Naive B cell (primary cell): ENCODE data around the gene PPP2R5C. TPM values are rescaled to one million over a fixed set of nuclear protein-coding genes. Genes with fewer than 3 reads are reported as not detected.
"Not testable (repeated sequence)": the region's sequence is repeated elsewhere in the genome, so short reads cannot be mapped to it uniquely, and the experiment has no call there.

ENCODE experiments used
- ATAC-seq, 2 donors: fragments of 150-1000 bp; cut with Tn5 transposase; 2 replicates each; pipeline ENCODE4 v1.10.0; 2021; ENCODE audit warnings: low read depth in 2 of 2, mild to moderate bottlenecking in 2 of 2, moderate library complexity in 2 of 2
- DNase-seq: peaks from one replicate; pipeline ENCODE4 v3.0.0; 2022
- H3K27ac Mint-ChIP-seq, 6 donors: one replicate each; pipeline ENCODE4 v1.8.0; 2020 to 2022; ENCODE audit warnings: mild to moderate bottlenecking in 6 of 6, mixed read lengths in 6 of 6, moderate library complexity in 5 of 6, inconsistent platforms in 2 of 6
- H3K27me3 Mint-ChIP-seq, 3 donors: one replicate each; pipeline ENCODE4 v1.8.0; 2021 to 2022; ENCODE audit warnings: mixed read lengths in 3 of 3, mild to moderate bottlenecking in 1 of 3
- H3K36me3 Mint-ChIP-seq, 2 donors: one replicate each; pipeline ENCODE4 v1.8.0; 2020 to 2022; ENCODE audit warnings: mixed read lengths in 2 of 2, inconsistent platforms in 1 of 2, mild to moderate bottlenecking in 1 of 2
- H3K4me1 Mint-ChIP-seq, 3 donors: one replicate each; pipeline ENCODE4 v1.8.0; 2020 to 2022; ENCODE audit warnings: mixed read lengths in 3 of 3, inconsistent platforms in 1 of 3, mild to moderate bottlenecking in 1 of 3, moderate library complexity in 1 of 3
- H3K4me3 Mint-ChIP-seq, 8 donors: one replicate each; pipeline ENCODE4 v1.8.0; 2020 to 2022; ENCODE audit warnings: mild to moderate bottlenecking in 8 of 8, mixed read lengths in 8 of 8, moderate library complexity in 8 of 8, inconsistent platforms in 2 of 8
- H3K9me3 Mint-ChIP-seq, 7 donors: one replicate each; pipeline ENCODE4 v1.8.0; 2020 to 2022; ENCODE audit warnings: mixed read lengths in 7 of 7, mild to moderate bottlenecking in 5 of 7, inconsistent platforms in 2 of 7, moderate library complexity in 1 of 7
- polyA plus RNA-seq, 6 donors: library from polyadenylated mRNA; unstranded; fragments of 300-500 nt; fragmentation: Illumina TruSeq; gene quantifications; one replicate each; pipeline ENCODE4 v1.2.3, GENCODE V29; 2021; ENCODE audit warnings: low read depth in 6 of 6

Gene PPP2R5C
- polyA plus RNA-seq, 6 donors from 2014 or later, result 64.5 to 117 (median 92.9) TPM

DNA sequence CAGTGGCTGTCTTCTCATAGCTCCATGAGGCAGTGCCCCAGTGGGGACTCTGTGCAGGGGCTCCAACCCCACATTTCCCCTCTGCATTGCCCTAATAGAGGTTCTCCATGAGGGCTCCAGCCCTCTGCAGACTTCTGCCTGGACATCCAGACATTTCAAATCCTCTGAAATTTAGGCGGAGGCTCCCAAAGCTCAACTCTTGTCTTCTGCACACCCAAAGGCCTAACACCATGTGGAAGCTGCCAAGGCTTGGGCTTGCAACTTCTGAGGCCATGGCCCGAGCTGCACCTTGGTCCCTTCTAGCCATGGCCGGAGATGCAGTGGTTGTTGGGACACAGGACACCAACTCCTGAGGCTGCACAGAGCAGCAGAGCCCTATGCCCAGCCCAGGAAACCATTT, 20.5 kb upstream of the PPP2R5C start:
- no peak for ATAC-seq
- no peak overlapping the region for H3K27ac Mint-ChIP-seq
- H3K9me3 Mint-ChIP-seq, result peaks cover 8 to 42% (median 35%) of the 10 kb centered on the region in 7 donors
- H3K36me3 Mint-ChIP-seq, result peaks cover 21 to 33% of the 10 kb centered on the region in 2 donors
- H3K4me3 Mint-ChIP-seq, result no peak overlapping the region
- no peak for DNase-seq
- peaks cover 24 to 62% (median 26%) of the 10 kb centered on the region in 3 donors for H3K27me3 Mint-ChIP-seq
- H3K4me1 Mint-ChIP-seq, result no peaks in the 10 kb centered on the region

DNA sequence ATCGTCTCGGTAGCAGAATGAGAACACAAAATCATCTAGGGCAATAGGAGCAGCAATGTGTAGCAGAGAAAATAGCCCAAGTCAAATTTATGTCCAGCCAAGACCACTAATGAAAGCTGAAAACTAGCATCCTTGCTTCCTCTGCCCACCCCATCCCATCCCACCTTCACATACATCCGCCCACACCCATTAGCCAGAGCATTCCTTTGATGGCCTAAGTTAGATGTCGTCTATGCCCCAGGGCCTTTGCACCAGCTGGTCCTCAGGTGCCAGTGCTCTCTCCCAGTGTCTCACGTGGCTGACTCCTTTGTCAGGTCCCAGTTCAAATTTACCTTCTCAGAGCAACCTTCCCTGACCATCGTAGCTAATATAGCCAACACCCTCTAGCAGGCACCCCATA, 17.8 kb upstream of the PPP2R5C start:
- ATAC-seq (no peak), DNase-seq (no peak)
- H3K9me3 Mint-ChIP-seq, result peaks cover 8 to 42% (median 35%) of the 10 kb centered on the region in 7 donors
- H3K27ac Mint-ChIP-seq, result peak overlapping the region in 1 of 6 donors; percentile 22
- no peak overlapping the region for H3K4me3 Mint-ChIP-seq
- H3K27me3 Mint-ChIP-seq, result peaks cover 25 to 65% (median 33%) of the 10 kb centered on the region in 3 donors
- no peaks in the 10 kb centered on the region for H3K4me1 Mint-ChIP-seq
- peaks cover 21 to 33% of the 10 kb centered on the region in 2 donors for H3K36me3 Mint-ChIP-seq

DNA sequence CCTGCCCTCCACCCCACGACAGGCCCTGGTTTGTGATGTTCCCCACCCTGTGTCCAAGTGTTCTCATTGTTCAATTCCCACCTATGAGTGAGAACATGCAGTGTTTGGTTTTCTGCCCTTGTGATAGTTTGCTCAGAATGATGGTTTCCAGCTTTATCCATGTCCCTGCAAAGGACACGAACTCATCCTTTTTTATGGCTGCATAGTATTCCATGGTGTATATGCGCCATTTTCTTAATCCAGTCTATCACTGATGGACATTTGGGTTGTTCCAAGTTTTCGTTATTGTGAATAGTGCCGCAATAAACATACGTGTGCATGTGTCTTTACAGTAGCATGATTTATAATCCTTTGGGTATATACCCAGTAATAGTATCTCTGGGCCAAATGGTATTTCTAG, 17.1 kb upstream of the PPP2R5C start:
- DNase-seq, H3K27ac Mint-ChIP-seq, H3K4me1 Mint-ChIP-seq, ATAC-seq: not testable (repeated sequence)
- peaks cover 19 to 28% of the 10 kb centered on the region in 2 donors for H3K36me3 Mint-ChIP-seq
- H3K4me3 Mint-ChIP-seq, result peak overlapping the region in 1 of 8 donors; percentile 30
- H3K27me3 Mint-ChIP-seq, result peaks cover 30 to 65% (median 36%) of the 10 kb centered on the region in 3 donors
- H3K9me3 Mint-ChIP-seq, result peaks cover 8 to 40% (median 30%) of the 10 kb centered on the region in 7 donors

DNA sequence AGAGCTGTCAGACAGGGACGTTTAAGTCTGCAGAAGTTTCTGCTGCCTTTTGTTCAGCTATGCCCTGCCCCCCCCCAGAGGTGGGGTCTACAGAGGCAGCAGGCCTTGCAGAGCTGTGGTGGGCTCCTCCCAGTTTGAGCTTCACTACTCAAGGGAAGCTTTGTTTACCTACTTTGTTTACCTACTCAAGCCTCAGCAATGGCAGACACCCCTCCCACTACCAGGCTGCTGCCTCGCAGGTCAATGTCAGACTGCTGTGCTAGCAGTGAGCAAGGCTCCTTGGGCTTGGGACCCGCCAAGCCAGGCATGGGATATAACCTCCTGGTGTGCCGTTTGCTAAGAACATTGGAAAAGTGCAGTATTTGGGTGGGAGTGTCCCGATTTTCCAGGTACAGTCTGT, 11.8 kb upstream of the PPP2R5C start:
- Mint-ChIP-seq H3K27me3 (peaks cover 42 to 80% (median 66%) of the 10 kb centered on the region in 3 donors), H3K36me3 (peaks cover 0 to 17% of the 10 kb centered on the region in 2 donors)
- H3K27ac Mint-ChIP-seq, result not testable (repeated sequence)

DNA sequence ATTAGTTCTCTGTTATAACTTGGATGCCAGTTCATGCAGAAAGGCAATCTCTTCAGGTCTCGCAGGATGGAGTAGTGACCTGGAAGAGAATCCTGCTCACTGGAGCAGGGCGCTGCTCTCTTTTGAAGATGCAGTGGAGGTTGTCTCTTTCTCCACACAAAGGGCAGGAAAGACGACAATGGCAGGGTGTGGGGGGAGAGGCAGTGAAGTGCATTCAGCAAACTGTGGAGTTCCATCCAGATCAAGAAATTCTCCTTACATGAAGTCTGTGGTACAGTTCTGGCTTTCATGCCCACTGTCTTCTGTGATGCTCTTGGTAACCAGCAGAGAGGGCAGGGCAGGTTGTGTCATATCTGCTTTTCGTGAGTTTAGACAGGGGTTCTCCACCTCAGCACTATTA, 6.6 kb upstream of the PPP2R5C start:
- Mint-ChIP-seq H3K9me3 (peaks cover 2 to 24% (median 14%) of the 10 kb centered on the region in 7 donors), H3K36me3 (peaks cover 0 to 17% of the 10 kb centered on the region in 2 donors), H3K27me3 (peaks cover 33 to 60% (median 59%) of the 10 kb centered on the region in 3 donors), H3K4me3 (peak overlapping the region in 1 of 8 donors; percentile 58), H3K27ac (no peak overlapping the region), H3K4me1 (peaks cover 2% of the 10 kb centered on the region in 3 donors)
- DNase-seq, result no peak
- no peak for ATAC-seq

More for the DNA sequence above, 11.8 kb upstream of the PPP2R5C start:
- H3K4me3 Mint-ChIP-seq, H3K4me1 Mint-ChIP-seq, DNase-seq, ATAC-seq: not testable (repeated sequence)
- peaks cover 2 to 24% (median 14%) of the 10 kb centered on the region in 7 donors for H3K9me3 Mint-ChIP-seq

DNA sequence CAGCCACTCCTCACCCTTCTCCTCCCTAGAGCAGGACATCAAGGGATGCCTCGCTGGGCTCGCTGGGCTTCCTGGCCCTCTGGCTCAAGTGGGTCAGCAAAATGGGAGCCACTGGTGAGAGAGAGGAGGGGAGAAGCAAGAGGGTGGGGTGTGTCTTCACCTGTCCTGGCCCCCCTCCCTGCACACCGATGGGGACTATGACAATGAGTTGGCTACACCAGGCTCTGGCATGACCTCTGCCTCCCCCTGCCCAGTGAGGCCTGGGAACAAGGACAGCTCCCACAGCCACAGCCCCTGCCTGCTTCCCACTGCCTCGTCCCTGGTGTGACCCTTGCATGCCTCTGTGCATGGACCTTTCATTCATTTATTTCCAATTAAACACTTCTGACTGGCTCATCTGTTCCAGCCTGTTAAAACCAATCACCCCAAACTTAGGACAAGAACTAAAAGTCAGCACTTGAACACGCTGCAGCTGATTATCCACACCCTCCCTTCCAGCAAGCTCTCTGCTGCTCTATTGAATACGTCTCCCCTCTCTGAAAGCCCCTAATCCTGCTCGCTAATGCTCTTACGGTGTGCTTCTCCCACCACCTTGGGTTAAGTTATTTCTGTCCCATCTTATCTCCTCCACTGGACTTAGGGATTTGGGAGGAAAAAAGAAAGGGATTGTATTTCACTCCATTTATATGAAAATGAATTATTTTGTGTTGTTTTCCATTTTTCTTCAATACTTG, 5.8 kb upstream of the PPP2R5C start:
- peaks cover 0 to 17% of the 10 kb centered on the region in 2 donors for H3K36me3 Mint-ChIP-seq
- H3K4me3 Mint-ChIP-seq, result no peak overlapping the region
- peaks cover 2 to 24% (median 14%) of the 10 kb centered on the region in 7 donors for H3K9me3 Mint-ChIP-seq
- ATAC-seq (no peak), DNase-seq (no peak)
- H3K27me3 Mint-ChIP-seq, result peaks cover 27 to 52% (median 51%) of the 10 kb centered on the region in 3 donors
- no peak overlapping the region for H3K27ac Mint-ChIP-seq
- H3K4me1 Mint-ChIP-seq, result peaks cover 4 to 6% (median 6%) of the 10 kb centered on the region in 3 donors

DNA sequence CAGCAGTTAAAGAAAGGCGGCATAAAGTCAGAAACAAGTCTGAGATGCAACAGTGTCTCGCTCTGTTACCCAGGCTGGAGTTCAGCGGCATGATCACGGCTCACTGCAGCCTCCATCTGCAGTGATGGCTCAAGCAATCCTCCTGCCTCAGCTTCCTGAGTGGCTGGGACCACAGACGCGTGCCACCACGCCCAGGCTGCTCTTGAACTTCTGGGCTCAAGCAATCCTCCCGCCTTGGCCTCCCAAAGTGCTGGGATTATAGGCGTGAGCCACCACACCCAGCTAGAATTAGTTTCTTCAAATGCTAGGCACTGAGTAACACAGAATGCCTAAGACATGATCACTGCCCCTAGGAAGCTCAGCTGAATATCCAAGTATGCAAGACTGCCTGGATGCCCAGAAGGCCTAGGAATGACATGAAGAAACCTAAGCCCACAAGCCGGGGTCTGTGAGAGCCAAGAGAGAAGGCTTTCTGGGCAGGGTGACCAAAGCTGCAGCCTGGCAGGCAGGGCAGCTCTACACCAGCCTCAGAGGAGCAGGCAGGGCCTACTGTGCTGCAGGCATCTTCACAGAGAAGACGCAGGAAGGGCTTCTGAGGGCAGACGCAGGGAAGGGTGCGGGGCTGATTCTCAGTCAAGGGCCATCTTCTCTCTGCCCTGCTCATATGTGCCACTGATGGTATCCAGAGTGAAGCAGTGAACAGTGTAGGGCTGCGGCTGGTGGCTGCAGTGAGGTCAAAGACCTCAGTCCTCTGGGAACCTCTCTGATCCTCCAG, 4.3 kb upstream of the PPP2R5C start:
- peaks cover 0 to 17% of the 10 kb centered on the region in 2 donors for H3K36me3 Mint-ChIP-seq
- no peak for ATAC-seq
- H3K4me1 Mint-ChIP-seq, result peaks cover 4 to 8% (median 8%) of the 10 kb centered on the region in 3 donors
- H3K9me3 Mint-ChIP-seq, result peaks cover 2 to 20% (median 11%) of the 10 kb centered on the region in 7 donors
- H3K27ac Mint-ChIP-seq, result peak overlapping the region in 1 of 6 donors; percentile 39
- no peak for DNase-seq
- H3K4me3 Mint-ChIP-seq, result peak overlapping the region in 1 of 8 donors; percentile 15
- H3K27me3 Mint-ChIP-seq, result peaks cover 16 to 41% (median 36%) of the 10 kb centered on the region in 3 donors

DNA sequence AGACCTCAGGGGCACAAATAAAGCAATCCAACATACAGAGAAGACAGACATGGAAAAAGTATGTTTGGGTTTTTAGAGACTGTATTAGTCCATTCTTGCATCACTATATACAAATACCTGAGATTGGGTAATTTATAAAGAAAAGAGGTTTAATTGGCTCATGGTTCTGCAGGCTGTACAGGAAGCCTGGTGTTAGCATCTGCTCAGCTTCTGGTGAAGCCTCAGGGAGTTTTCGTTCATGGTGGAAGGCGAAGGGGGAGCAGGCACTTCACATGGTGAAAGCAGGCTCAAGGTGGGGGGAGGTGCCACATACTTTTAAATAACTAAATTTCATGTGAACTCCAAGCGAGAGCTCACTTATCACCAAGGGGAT, 3.7 kb upstream of the PPP2R5C start:
- DNase-seq (no peak), ATAC-seq (no peak)
- H3K27me3 Mint-ChIP-seq, result peaks cover 11 to 36% (median 30%) of the 10 kb centered on the region in 3 donors
- H3K36me3 Mint-ChIP-seq, result peaks cover 0 to 15% of the 10 kb centered on the region in 2 donors
- peaks cover 2 to 14% (median 8%) of the 10 kb centered on the region in 7 donors for H3K9me3 Mint-ChIP-seq
- peaks cover 4 to 13% (median 13%) of the 10 kb centered on the region in 3 donors for H3K4me1 Mint-ChIP-seq
- peak overlapping the region in 1 of 6 donors; percentile 39 for H3K27ac Mint-ChIP-seq
- peak overlapping the region in 1 of 8 donors; percentile 15 for H3K4me3 Mint-ChIP-seq

DNA sequence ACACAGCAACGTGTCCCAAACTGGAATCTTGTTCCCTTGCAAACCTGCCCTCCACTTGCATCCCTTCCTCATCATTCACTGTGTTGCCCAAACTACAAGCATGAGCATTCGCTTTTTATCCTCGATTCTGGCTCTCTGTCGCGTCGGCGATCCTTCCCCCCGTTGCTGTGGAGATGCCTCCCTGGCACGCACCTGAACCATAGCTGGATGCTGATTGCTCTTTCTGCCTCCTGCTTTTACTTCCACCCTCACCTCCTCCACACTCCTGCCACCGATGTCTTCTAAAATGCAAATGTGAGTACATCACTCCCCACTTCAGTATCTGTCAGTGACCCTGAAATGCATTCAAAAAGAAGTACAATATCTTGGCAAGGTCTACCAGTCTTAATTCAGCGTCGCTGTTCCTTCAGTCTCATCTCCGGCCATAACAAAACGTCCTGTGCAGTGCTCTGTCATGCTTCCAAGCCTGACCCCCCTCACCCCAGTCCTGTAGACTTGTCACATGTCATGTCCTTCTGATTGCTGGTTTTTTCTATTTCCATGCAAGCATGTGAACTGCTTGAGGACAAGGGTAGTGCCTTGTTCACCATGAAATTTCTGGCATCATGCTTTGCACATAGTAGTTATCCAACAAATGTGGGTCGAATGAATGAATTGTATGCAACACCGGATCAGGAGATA, 2.5 kb upstream of the PPP2R5C start:
- DNase-seq, result no peak
- peaks cover 5 to 23% (median 20%) of the 10 kb centered on the region in 3 donors for H3K27me3 Mint-ChIP-seq
- peak overlapping the region in 3 of 8 donors; percentile 10 to 85 (median 51) for H3K4me3 Mint-ChIP-seq
- peaks cover 0 to 3% of the 10 kb centered on the region in 2 donors for H3K36me3 Mint-ChIP-seq
- H3K9me3 Mint-ChIP-seq, result peaks cover 0 to 4% (median 0%) of the 10 kb centered on the region in 7 donors
- peaks cover 10 to 21% (median 19%) of the 10 kb centered on the region in 3 donors for H3K4me1 Mint-ChIP-seq
- no peak for ATAC-seq
- peak overlapping the region in 1 of 6 donors; percentile 7 for H3K27ac Mint-ChIP-seq

DNA sequence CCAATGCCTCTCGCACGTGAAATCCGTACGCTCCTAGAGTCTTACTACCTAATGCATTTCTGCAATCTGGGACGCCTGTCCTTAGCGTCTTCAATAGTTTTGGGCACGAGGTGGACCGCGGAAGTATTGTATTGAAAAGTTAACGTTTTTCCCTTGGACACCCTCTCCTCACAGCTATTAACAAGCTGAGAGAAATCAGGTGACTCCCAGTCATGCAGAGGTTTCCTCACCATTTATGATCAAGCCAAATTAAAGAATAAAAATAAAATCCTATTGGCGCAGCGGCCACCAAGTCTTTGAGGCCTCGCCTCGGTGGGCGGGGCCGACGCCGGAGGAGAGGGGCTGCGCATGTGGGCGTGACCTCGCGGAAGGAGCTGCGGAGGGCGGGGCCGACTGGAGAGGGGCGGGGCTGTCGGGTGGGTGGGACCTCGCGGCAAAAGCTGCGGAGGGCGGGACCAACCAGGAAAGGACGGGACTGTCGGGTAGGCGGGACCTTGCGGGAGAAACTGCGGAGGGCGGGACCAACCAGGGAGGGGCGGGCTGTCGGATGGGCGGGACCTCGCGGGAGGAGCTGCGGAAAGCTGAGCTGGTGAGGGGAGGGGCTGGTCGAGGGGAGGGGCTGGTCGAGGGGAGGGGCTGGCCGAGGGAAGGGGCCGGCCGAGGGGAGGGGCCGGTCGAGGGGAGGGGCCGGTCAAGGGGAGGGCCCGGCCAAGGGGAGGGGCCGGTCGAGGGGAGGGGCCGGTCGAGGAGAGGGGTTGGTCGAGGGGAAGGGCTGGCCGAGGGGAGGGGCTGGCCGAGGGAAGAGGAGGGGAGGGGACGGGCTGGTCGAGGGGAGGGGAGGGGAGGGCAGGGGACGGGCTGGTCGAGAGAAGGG, 1.1 kb upstream of the PPP2R5C start:
- peak overlapping the region in 5 of 6 donors; percentile 28 to 89 (median 82) for H3K27ac Mint-ChIP-seq
- DNase-seq (peak; percentile 85), ATAC-seq (peak; percentile 46 to 52)
- peaks cover 5 to 10% (median 8%) of the 10 kb centered on the region in 3 donors for H3K27me3 Mint-ChIP-seq
- peak overlapping the region in 7 of 8 donors; percentile 73 to 99 (median 88) for H3K4me3 Mint-ChIP-seq
- no peaks in the 10 kb centered on the region for H3K36me3 Mint-ChIP-seq
- peaks cover 10 to 29% (median 21%) of the 10 kb centered on the region in 3 donors for H3K4me1 Mint-ChIP-seq
- no peaks in the 10 kb centered on the region for H3K9me3 Mint-ChIP-seq

DNA sequence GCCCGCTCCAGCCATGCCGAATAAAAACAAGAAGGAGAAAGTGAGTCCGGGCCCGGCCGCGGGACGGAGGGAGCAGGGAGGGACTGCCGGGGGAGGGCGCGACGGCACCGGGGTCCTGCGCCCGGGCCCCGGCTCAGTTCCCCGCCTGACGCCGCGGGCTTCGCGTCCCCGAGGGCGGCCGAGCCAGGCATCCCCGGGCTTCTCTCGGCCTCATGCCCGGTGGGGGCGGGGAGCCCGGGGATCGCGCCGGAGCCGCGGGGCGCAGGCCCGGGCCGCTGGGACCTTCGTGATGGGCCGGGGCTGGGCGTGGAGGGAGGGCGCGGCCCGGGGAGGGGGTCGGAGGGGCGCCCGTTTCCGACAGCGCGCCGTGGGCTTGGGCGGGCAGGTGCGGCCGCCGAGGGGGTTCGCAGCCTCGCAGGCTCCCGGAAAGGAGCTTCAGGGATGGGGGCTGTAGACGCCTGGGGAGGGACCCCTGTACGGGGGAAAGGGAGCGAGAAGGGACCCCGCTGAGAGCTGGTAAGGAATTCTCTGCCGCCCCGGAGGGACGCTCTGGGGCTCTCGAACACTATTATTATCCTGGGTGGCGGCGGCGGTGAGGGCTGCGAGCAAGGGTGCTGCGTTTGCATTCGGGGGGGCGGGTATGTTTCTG, 496 bp downstream of the PPP2R5C start:
- Mint-ChIP-seq H3K27me3 (no peaks in the 10 kb centered on the region), H3K9me3 (no peaks in the 10 kb centered on the region), H3K4me3 (peak overlapping the region; percentile 88 to 99 (median 96)), H3K36me3 (peaks cover 0 to 8% of the 10 kb centered on the region in 2 donors), H3K4me1 (peaks cover 10 to 29% (median 21%) of the 10 kb centered on the region in 3 donors), H3K27ac (peak overlapping the region; percentile 87 to 99 (median 94))
- DNase-seq (peak; percentile 31), ATAC-seq (peak; percentile 6 to 11)
